Esophagus (tissue), 2 donors: Measurements from ENCODE around the gene PCK1. TPM values are rescaled to one million over a fixed set of nuclear protein-coding genes. Genes with fewer than 3 reads are reported as not detected.

ENCODE experiments used
- H3K27ac ChIP-seq, 2 donors: one replicate each; pipeline ENCODE4 v1.5.1; 2013; ENCODE audit warnings: low read depth in 2 of 2, mild to moderate bottlenecking in 2 of 2, inconsistent platforms in 1 of 2, low read length in 1 of 2, moderate library complexity in 1 of 2
- H3K27me3 ChIP-seq, 2 donors: one replicate each; pipeline ENCODE4 v1.6.1; 2013; ENCODE audit warnings: low read length in 2 of 2, control low read depth in 1 of 2, mild to moderate bottlenecking in 1 of 2; ENCODE audit not compliant: insufficient read depth in 2 of 2, control insufficient read depth in 1 of 2
- H3K36me3 ChIP-seq, 2 donors: one replicate each; pipeline ENCODE4 v1.6.1; 2013; ENCODE audit warnings: low read length in 1 of 2; ENCODE audit not compliant: control insufficient read depth in 2 of 2, insufficient read depth in 2 of 2
- H3K4me1 ChIP-seq, 2 donors: one replicate each; pipeline ENCODE4 v1.6.1; 2013; ENCODE audit warnings: low read length in 1 of 2; ENCODE audit not compliant: control insufficient read depth in 2 of 2, insufficient read depth in 2 of 2
- H3K4me3 ChIP-seq, 2 donors: one replicate each; pipeline ENCODE4 v1.5.1; 2013; ENCODE audit warnings: low read length in 2 of 2, mild to moderate bottlenecking in 2 of 2, low read depth in 1 of 2, moderate library complexity in 1 of 2
- H3K9me3 ChIP-seq, 2 donors: one replicate each; pipeline ENCODE4 v1.6.1; 2013; ENCODE audit warnings: mild to moderate bottlenecking in 2 of 2, low read depth in 1 of 2, low read length in 1 of 2, moderate library complexity in 1 of 2; ENCODE audit not compliant: control insufficient read depth in 2 of 2, insufficient read depth in 1 of 2
- WGBS, 2 donors: extraction: QIAGEN DNeasy Blood & Tissue Kit; methylation state at CpG; one replicate each; pipeline ENCODE4 v1.1.7; 2013; 5-methylcytosine and 5-hydroxymethylcytosine counted together
- polyA plus RNA-seq, 2 donors: library from polyadenylated mRNA; stranded (reverse); fragments of 200-250 nt; gene quantifications; one replicate each; pipeline ENCODE4 v1.2.3, GENCODE V29; 2013
- donor health status: healthy with polysubstance abuse.
- donor health status: Bipolar disorder and iron deficiency.

The PCK1 gene
- polyA plus RNA-seq, 2 donors: 0.12 to 0.25 TPM

DNA sequence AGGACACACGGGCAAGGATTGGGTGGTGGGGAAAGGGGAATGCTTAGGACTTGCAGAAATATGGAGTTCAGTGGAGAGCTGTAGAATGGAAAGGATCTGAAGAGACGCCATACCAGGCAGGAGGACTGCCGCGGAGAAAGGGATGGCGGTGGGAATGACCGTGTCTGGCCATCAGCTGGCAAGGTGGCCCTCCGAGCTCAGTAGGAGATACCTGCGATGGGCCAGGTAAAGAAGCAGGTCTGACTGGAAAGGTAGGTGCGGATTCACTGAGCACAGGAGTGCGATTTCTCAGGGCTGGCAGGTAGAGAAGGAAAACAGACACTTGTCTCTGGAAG lies 26.0 kb downstream of the PCK1 start:
- no peak overlapping the region for H3K4me3 ChIP-seq
- WGBS, 2 donors: 81 to 88% methylated on average over 10 of the region's 10 CpGs
- H3K27ac ChIP-seq: no peak overlapping the region
- no peaks in the 10 kb centered on the region for H3K9me3 ChIP-seq
- no peaks in the 10 kb centered on the region for H3K4me1 ChIP-seq
- H3K36me3 ChIP-seq: no peaks in the 10 kb centered on the region
- H3K27me3 ChIP-seq: no peaks in the 10 kb centered on the region

DNA sequence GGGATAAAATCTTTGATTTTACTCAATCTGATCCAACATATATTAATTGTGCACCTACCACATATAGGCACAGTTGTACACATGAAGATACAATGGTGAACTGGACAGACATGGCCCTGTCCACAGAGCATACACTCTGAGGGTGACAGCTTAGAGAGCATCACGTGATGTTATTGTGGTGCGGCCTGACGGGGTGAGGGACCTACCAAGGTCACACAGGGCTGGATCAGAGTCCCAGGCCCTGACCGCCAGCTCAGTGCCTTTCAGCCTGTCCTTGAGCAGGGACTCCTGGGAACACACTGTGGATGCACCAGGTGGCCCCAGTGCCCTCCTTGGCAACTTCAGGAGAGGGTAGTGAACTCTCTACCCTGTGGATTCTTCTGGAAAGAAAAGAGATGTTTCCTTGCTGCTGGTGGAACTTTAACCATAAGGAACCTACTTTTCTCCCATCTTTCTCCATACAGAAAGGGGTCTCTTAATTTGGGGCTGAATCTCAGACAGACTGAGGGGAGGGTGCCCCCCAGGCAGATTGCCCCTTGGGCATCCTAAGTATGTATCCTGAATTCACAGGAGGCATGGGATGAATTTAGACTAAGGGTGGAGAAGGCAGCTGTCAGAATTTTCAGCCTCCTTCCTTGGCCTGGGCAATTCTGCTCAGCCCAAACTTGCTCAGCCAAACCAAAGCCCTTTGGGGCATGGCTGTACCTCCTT lies 26.5 kb downstream of the PCK1 start:
- Histone ChIP-seq H3K9me3 (no peaks in the 10 kb centered on the region), H3K27me3 (no peaks in the 10 kb centered on the region), H3K4me3 (no peak overlapping the region), H3K36me3 (no peaks in the 10 kb centered on the region), H3K4me1 (no peaks in the 10 kb centered on the region), H3K27ac (no peak overlapping the region)
- WGBS, 2 donors: 88 to 93% methylated on average over 4 of the region's 4 CpGs

DNA sequence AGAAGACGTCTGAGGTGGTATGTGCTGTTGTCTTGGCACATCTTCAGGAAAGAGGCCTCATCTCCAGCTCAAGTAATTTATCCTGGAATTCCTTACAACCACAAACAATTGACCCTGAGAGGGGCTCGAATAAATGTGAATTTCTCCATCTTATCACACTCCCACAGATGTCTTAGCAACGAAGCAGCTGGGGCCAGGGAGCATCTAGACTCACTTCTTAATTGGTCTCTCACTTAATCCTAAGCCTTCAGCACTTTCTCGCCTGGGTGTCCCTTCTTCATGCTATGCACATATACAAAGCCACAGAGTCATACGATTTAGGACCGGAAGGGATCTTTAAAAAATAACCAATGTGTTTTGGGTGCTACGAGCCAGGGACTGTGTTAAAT lies 27.1 kb downstream of the PCK1 start:
- Histone ChIP-seq H3K4me3 (no peak overlapping the region), H3K27ac (no peak overlapping the region), H3K4me1 (no peaks in the 10 kb centered on the region), H3K9me3 (no peaks in the 10 kb centered on the region), H3K36me3 (no peaks in the 10 kb centered on the region), H3K27me3 (no peaks in the 10 kb centered on the region)
- WGBS, 2 donors: 81 to 85% methylated on average over 7 of the region's 7 CpGs

DNA sequence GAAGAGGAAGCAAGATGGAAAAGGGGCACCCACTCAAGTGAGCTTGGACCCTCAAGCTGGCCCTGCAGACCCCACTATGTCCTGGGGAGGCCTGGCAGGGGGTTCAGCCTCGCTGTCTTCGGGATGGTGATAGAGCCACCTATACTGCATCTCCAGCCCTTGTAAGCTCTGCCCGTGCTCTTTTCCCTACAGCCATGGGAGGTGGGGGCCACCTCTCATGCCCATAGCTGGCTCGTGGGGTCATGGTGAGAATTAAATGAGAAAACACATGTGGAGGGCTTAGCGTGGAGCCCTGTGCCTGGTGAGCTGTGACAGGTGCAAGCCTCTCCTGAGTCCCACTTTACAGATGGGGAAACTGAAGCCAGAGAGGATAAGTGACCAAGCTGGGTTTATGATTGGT lies 27.7 kb downstream of the PCK1 start:
- Histone ChIP-seq H3K27ac (no peak overlapping the region), H3K36me3 (no peaks in the 10 kb centered on the region), H3K4me1 (no peaks in the 10 kb centered on the region), H3K27me3 (no peaks in the 10 kb centered on the region), H3K9me3 (no peaks in the 10 kb centered on the region), H3K4me3 (no peak overlapping the region)
- 85 to 87% methylated on average over 5 of the region's 5 CpGs for WGBS, 2 donors

DNA sequence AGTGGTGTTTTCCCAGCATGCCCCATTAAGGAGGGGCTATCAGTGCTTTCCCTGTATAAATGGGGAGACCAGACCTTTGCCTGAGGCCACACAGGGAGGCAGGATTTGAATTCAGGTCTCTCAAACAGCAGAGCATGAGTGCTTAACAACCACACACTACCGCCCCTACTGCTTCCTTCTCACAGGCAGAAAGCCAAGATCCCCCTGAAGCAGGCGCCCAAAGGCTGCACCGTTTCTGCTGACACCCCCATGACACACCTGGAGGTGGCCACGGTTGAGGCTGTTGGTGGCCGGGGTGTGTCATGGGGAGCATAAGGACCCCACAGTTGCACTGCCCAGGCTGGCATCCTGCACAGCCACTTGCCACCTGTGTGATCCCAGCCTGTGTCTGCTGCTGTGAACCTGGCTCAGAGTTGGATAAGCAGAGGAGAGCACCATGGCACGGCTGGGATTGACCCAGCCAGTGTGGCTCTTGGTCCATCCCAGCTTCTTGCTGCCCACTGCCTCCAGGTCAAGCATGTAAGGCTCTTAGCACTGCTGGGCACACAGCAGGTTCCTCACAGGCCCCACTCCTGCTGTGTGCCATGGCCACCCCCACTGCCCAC lies 28.3 kb downstream of the PCK1 start:
- Histone ChIP-seq H3K4me3 (no peak overlapping the region), H3K9me3 (no peaks in the 10 kb centered on the region), H3K36me3 (no peaks in the 10 kb centered on the region), H3K27me3 (no peaks in the 10 kb centered on the region), H3K4me1 (no peaks in the 10 kb centered on the region), H3K27ac (no peak overlapping the region)
- 82 to 90% methylated on average over 6 of the region's 6 CpGs for WGBS, 2 donors

DNA sequence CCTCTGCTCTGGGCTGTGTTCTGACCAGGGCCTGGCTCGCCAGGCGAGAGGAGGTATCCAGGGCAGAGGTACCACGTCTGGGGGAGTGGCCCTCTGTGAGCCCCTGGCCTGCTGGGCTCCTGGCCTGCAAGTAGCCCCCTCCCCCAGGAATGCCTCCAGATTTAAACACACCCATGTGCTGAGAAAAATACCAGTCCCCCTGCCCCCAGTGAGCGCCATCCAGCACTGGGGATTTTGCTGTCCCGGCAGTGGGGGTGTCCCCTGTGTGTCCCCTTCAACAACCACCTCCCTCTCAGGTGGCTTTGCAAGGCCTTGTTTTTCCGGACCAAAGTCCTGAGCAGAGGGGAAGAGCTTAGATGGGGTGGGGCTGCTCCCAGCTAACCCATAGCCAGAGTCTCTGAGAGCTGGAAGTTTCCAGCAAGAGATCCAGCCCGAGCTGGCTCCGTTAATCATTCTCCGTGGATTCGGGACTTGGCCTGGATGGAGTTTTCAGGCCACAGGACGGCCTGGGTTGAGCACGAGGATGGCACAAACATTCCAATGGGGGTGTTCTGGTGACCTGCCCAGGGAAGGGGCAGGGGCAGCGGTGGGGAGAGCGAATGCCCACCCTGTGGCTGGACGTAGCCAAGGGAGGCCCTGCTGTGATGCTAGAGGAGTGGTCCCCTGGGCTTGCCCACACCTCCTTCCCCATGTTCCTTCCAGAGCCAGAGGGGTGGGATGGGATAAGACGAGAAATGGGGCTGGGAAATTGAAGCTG lies 29.0 kb downstream of the PCK1 start:
- WGBS, 2 donors: 80 to 84% methylated on average over 16 of the region's 16 CpGs
- Histone ChIP-seq H3K27ac (no peak overlapping the region), H3K4me1 (no peaks in the 10 kb centered on the region), H3K27me3 (no peaks in the 10 kb centered on the region), H3K4me3 (no peak overlapping the region), H3K36me3 (no peaks in the 10 kb centered on the region), H3K9me3 (no peaks in the 10 kb centered on the region)

DNA sequence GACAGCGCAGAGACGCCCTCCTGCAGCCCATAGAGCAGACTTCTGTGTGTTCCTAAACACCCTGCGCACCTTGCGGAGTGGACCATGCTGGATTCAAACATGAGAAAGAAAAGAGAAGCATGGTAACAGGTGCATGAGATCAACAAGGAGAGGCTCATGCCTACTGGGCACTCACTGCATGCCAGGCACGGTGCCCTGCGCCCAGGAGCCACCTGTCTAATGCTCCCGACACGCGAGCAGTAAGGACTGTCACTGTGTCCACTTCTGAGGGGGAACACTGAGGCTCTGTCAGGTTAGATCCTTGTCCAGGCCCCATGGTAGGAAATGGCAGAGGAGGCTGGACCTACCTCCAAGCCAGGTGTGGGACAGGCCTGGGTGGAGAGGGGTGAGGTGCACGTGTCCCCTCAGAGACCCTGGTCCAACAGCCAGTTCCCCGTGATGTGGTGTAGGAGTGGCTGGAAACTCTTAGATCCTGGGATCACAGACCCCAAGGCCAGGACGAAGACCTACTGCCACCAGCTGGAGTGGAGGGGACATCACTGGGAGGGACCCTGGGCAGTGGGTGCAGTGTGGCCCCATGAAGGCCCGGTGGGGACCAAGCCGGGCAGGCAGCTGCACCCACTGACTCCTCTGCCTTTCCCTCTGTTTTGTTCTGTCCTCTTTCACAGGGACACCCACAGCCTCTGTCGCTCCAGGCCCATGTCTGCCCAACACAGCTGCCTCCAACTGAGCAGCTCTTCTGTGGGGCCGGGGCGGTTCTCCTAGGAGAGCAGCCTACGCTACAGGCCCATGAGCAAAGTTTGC lies 29.8 kb downstream of the PCK1 start:
- H3K27me3 ChIP-seq: no peaks in the 10 kb centered on the region
- no peaks in the 10 kb centered on the region for H3K4me1 ChIP-seq
- no peaks in the 10 kb centered on the region for H3K9me3 ChIP-seq
- H3K36me3 ChIP-seq: no peaks in the 10 kb centered on the region
- WGBS, 2 donors: 86 to 92% methylated on average over 18 of the region's 18 CpGs
- no peak overlapping the region for H3K27ac ChIP-seq
- no peak overlapping the region for H3K4me3 ChIP-seq

DNA sequence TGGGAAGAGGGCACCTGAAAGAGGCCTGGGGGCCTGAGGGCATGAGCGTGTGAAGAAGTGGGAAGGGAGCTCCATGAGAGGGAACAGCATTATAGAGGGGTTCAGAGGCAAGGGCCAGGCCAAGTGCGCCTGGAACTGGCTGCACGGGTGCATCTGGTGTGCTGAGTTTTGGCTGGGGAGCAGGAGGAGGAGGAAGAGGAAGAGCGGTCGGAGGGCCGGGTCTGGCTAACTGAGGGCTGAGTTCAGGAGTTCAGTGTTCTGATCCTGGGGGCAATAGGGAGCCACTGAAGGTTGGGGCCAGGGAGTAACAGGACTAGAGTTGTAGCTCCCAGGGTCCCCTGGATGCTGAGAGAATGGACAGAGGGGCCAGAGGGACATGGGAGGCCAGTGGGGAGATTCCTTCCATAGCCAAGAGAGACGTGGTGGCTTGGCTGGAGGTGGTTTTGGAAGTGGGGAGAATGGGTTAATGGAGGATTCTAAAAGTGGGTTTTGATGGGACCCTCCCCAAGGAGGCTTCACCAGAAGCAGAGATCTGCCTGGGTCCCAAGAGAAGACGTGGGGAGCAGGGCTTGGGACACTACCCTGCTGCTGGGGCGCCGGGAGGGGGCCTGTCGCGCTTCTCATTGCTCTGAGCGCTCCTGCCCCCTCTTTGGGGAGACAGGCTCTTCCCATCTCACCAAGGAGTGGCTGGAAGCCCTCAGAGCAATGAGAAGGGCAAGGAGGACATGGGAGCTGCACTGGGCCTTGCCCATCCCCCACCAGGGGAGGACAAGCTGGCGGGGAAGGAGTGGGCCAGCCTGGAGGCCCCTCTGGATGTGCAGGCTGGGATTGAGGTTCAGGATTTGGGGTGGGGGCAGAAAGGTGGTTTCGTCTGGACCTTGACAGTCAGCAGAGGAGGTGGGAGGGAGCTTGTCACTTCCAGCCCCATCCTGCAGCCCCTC lies 30.6 kb downstream of the PCK1 start:
- WGBS, 2 donors: 83 to 89% methylated on average over 15 of the region's 15 CpGs
- H3K27ac ChIP-seq: no peak overlapping the region
- no peaks in the 10 kb centered on the region for H3K4me1 ChIP-seq
- no peak overlapping the region for H3K4me3 ChIP-seq
- no peaks in the 10 kb centered on the region for H3K36me3 ChIP-seq
- no peaks in the 10 kb centered on the region for H3K9me3 ChIP-seq
- no peaks in the 10 kb centered on the region for H3K27me3 ChIP-seq
